Measurements from ENCODE around the gene NXT2. TPM values are rescaled to one million over a fixed set of nuclear protein-coding genes. Genes with fewer than 3 reads are reported as not detected.
"Not testable (repeated sequence)": the region's sequence is repeated elsewhere in the genome, so short reads cannot be mapped to it uniquely, and the experiment has no call there.

Gene NXT2
- total RNA-seq, 1 donor from 2014 or later = 8.4 TPM

DNA sequence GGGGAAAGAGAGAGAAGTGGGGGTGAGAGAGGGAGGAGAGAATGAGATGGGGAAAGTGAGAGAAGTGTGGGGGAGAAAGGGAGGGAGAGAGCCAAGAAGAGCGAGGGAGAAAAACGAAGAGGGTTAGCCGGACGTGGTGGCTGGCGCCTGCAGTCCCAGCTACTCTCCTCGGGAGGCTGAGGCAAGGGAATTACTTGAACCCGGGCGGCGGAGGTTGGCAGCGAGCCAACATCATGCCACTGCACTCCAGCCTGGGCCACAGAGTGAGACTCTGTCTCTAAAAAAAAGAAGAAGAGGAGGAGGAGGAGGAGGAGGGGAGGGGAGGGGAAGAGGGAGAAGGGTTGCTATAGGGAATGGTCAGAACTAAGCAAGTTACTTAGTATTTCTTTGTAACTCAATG, 1.7 kb upstream of the NXT2 start:
- Histone ChIP-seq H3K27ac (ENCODE audit: low read depth, low read length) (no peak overlapping the region), H3K4me1 (ENCODE audit: control insufficient read depth in 3 of 3, insufficient read depth in 3 of 3, low read length in 3 of 3) (no peaks in the 10 kb centered on the region), H3K4me3 (ENCODE audit: low read length in 3 of 3) (no peak overlapping the region), H3K9me3 (ENCODE audit: control insufficient read depth in 3 of 3, low read length in 3 of 3) (no peaks in the 10 kb centered on the region), H3K9ac (ENCODE audit: low read depth in 1 of 3, low read length in 3 of 3) (no peak overlapping the region), H3K27me3 (ENCODE audit: control insufficient read depth in 3 of 3, insufficient read depth in 3 of 3, low read length in 3 of 3) (peaks cover 0 to 5% (median 0%) of the 10 kb centered on the region in 3 donors), H3K36me3 (ENCODE audit: control insufficient read depth in 3 of 3, insufficient read depth in 3 of 3, low read length in 3 of 3) (no peaks in the 10 kb centered on the region)

DNA sequence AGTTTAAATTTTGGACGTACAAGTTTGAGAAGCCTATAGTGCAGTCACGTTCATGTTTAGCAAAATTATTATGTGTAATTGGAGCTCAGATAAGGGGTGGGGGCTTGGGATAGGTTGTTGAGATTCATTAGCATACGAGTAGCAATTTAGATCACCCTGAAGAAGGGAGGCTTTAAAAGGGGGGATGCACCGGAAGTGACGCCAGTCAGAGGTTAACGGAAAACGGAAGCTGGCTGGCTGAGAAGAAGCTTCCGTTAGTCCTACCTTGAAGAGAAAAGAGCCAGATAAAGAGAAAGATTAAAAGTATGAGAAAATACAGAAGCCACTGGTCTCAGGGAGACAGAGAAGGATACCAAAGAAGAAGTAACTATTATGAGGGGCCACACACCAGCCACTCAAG, 1.1 kb upstream of the NXT2 start:
- no peak overlapping the region for H3K4me3 ChIP-seq (ENCODE audit: low read length in 3 of 3)
- H3K27ac ChIP-seq (ENCODE audit: low read depth, low read length) = no peak overlapping the region
- no peaks in the 10 kb centered on the region for H3K36me3 ChIP-seq (ENCODE audit: control insufficient read depth in 3 of 3, insufficient read depth in 3 of 3, low read length in 3 of 3)
- no peaks in the 10 kb centered on the region for H3K9me3 ChIP-seq (ENCODE audit: control insufficient read depth in 3 of 3, low read length in 3 of 3)
- no peaks in the 10 kb centered on the region for H3K4me1 ChIP-seq (ENCODE audit: control insufficient read depth in 3 of 3, insufficient read depth in 3 of 3, low read length in 3 of 3)
- H3K9ac ChIP-seq (ENCODE audit: low read depth in 1 of 3, low read length in 3 of 3) = no peak overlapping the region
- peaks cover 0 to 5% (median 0%) of the 10 kb centered on the region in 3 donors for H3K27me3 ChIP-seq (ENCODE audit: control insufficient read depth in 3 of 3, insufficient read depth in 3 of 3, low read length in 3 of 3)

DNA sequence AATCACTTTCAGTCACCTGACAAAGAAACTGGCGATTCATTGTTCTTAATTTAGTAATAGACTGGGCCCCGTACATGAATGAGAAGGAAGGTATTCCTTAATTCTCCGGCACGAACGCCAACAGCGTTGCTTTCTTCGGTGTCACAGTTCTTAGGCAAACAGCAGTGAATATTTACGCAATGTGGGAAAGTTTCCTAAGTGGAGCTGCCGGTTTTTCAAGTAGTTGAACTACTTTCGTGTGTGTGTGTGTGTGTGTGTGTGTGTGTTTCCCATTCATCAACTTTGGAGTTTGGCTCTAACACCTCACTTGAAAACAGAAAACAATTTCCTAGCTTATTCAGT, 651 bp downstream of the NXT2 start:
- peak overlapping the region; percentile 92 for H3K27ac ChIP-seq (ENCODE audit: low read depth, low read length)
- peak overlapping the region; percentile 84 to 91 (median 86) for H3K9ac ChIP-seq (ENCODE audit: low read depth in 1 of 3, low read length in 3 of 3)
- H3K36me3 ChIP-seq (ENCODE audit: control insufficient read depth in 3 of 3, insufficient read depth in 3 of 3, low read length in 3 of 3) = no peaks in the 10 kb centered on the region

DNA sequence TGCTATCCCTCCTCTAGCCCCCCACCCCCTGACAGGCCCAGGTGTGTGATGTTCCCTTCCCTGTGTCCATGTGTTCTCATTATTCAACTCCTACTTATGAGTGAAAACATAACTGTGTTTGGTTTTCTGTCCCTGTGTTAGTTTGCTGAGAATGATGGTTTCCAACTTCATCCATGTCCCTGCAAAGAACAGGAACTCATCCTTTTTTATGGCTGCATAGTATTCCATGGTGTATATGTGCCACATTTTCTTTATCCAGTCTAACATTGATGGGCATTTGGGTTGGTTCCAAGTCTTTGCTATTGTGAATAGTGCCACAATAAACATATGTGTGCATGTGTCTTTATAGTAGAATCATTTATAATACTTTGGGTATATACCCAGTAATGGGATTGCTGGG, 2.4 kb downstream of the NXT2 start:
- not testable (repeated sequence) for H3K9me3 ChIP-seq (ENCODE audit: control insufficient read depth in 3 of 3, low read length in 3 of 3); H3K4me3 ChIP-seq (ENCODE audit: low read length in 3 of 3); H3K27me3 ChIP-seq (ENCODE audit: control insufficient read depth in 3 of 3, insufficient read depth in 3 of 3, low read length in 3 of 3); H3K27ac ChIP-seq (ENCODE audit: low read depth, low read length); H3K9ac ChIP-seq (ENCODE audit: low read depth in 1 of 3, low read length in 3 of 3); H3K4me1 ChIP-seq (ENCODE audit: control insufficient read depth in 3 of 3, insufficient read depth in 3 of 3, low read length in 3 of 3); H3K36me3 ChIP-seq (ENCODE audit: control insufficient read depth in 3 of 3, insufficient read depth in 3 of 3, low read length in 3 of 3)

More for the DNA sequence above, 651 bp downstream of the NXT2 start:
- no peaks in the 10 kb centered on the region for H3K4me1 ChIP-seq (ENCODE audit: control insufficient read depth in 3 of 3, insufficient read depth in 3 of 3, low read length in 3 of 3)
- H3K27me3 ChIP-seq (ENCODE audit: control insufficient read depth in 3 of 3, insufficient read depth in 3 of 3, low read length in 3 of 3) = no peaks in the 10 kb centered on the region
- H3K4me3 ChIP-seq (ENCODE audit: low read length in 3 of 3) = peak overlapping the region; percentile 82 to 87 (median 84)
- no peaks in the 10 kb centered on the region for H3K9me3 ChIP-seq (ENCODE audit: control insufficient read depth in 3 of 3, low read length in 3 of 3)

DNA sequence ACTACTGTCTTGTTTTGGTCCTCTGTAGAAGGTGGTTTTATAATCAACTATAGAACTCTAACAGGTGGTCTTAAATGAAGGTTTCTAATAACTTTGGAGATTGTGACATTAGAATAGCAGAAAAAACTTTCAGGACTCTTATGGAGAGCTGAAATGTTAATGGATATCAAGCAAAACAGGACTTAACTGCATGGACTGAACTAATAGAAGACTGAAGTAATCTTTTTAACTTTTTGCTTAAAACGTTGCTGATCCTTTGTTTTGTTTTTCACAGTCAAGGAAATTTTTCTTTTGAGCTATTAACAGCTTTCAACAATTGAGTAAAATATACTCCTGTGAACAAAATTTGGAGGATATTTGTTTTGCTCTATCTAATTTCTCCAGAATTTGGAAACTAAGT, 17.2 kb downstream of the NXT2 start:
- no peaks in the 10 kb centered on the region for H3K27me3 ChIP-seq (ENCODE audit: control insufficient read depth in 3 of 3, insufficient read depth in 3 of 3, low read length in 3 of 3)
- no peaks in the 10 kb centered on the region for H3K36me3 ChIP-seq (ENCODE audit: control insufficient read depth in 3 of 3, insufficient read depth in 3 of 3, low read length in 3 of 3)
- no peak overlapping the region for H3K27ac ChIP-seq (ENCODE audit: low read depth, low read length)
- H3K4me1 ChIP-seq (ENCODE audit: control insufficient read depth in 3 of 3, insufficient read depth in 3 of 3, low read length in 3 of 3) = no peaks in the 10 kb centered on the region
- no peak overlapping the region for H3K9ac ChIP-seq (ENCODE audit: low read depth in 1 of 3, low read length in 3 of 3)
- no peak overlapping the region for H3K4me3 ChIP-seq (ENCODE audit: low read length in 3 of 3)
- H3K9me3 ChIP-seq (ENCODE audit: control insufficient read depth in 3 of 3, low read length in 3 of 3) = no peaks in the 10 kb centered on the region

DNA sequence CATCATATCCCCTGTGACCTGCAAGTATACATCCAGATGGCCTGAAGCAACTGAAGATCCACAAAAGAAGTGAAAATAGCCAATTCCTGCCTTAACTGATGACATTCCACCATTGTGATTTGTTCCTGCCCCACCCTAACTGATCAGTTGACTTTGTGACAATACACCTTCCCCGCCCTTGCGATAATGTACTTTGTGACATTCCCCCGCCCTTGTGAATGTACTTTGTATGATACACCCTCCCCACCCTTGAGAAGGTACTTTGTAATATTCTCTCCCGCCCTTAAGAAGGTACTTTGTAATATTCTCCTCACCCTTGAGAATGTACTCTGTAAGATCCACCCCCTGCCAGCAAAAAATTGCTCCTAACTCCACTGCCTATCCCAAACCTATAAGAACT, 39.4 kb downstream of the NXT2 start:
- H3K9ac ChIP-seq (ENCODE audit: low read depth in 1 of 3, low read length in 3 of 3); H3K27me3 ChIP-seq (ENCODE audit: control insufficient read depth in 3 of 3, insufficient read depth in 3 of 3, low read length in 3 of 3); H3K27ac ChIP-seq (ENCODE audit: low read depth, low read length); H3K36me3 ChIP-seq (ENCODE audit: control insufficient read depth in 3 of 3, insufficient read depth in 3 of 3, low read length in 3 of 3); H3K4me3 ChIP-seq (ENCODE audit: low read length in 3 of 3); H3K4me1 ChIP-seq (ENCODE audit: control insufficient read depth in 3 of 3, insufficient read depth in 3 of 3, low read length in 3 of 3); H3K9me3 ChIP-seq (ENCODE audit: control insufficient read depth in 3 of 3, low read length in 3 of 3): not testable (repeated sequence)

DNA sequence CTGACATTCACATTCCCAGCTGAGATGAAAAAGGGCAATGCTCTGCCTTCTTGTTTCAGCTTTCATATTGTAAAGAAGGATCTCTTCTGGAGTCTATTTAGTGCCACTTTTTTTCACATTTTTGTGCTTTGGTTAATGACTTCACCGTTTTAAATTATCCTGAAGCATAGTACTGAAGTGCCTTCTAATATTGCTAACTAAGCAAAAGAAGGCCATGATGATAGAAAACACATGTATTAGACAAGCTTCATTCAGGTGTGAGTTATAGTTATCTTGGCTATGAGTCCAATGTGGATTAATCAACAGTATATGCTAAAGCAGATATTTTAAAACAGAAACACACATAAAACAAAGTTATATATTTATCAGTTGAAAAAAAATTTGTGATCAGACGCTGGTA, 40.4 kb downstream of the NXT2 start:
- H3K4me3 ChIP-seq (ENCODE audit: low read length in 3 of 3) = no peak overlapping the region
- H3K27me3 ChIP-seq (ENCODE audit: control insufficient read depth in 3 of 3, insufficient read depth in 3 of 3, low read length in 3 of 3) = no peaks in the 10 kb centered on the region
- H3K36me3 ChIP-seq (ENCODE audit: control insufficient read depth in 3 of 3, insufficient read depth in 3 of 3, low read length in 3 of 3) = no peaks in the 10 kb centered on the region
- no peak overlapping the region for H3K9ac ChIP-seq (ENCODE audit: low read depth in 1 of 3, low read length in 3 of 3)
- no peak overlapping the region for H3K27ac ChIP-seq (ENCODE audit: low read depth, low read length)
- H3K9me3 ChIP-seq (ENCODE audit: control insufficient read depth in 3 of 3, low read length in 3 of 3) = no peaks in the 10 kb centered on the region
- H3K4me1 ChIP-seq (ENCODE audit: control insufficient read depth in 3 of 3, insufficient read depth in 3 of 3, low read length in 3 of 3) = no peaks in the 10 kb centered on the region

DNA sequence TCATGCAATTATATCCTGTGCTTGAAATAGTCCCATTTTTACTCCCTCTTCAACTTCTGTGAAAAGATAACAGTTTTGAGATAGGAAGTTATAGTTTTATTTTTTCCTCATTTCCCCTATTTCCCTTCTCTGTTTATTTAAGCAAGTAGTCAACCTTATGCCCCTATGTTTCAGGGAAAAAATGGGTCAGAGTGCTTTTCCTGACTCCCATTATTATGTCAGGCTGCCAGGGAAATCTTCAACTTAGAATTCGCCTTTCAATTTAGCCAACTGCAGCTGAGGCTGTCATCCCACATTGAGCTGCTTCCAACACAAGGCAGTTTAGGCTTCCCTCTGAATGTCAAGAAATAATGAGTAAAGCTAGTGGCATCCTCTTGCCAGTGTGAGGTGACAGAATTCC, 42.3 kb downstream of the NXT2 start:
- Histone ChIP-seq H3K9me3 (ENCODE audit: control insufficient read depth in 3 of 3, low read length in 3 of 3) (no peaks in the 10 kb centered on the region), H3K27me3 (ENCODE audit: control insufficient read depth in 3 of 3, insufficient read depth in 3 of 3, low read length in 3 of 3) (no peaks in the 10 kb centered on the region), H3K4me3 (ENCODE audit: low read length in 3 of 3) (no peak overlapping the region), H3K9ac (ENCODE audit: low read depth in 1 of 3, low read length in 3 of 3) (no peak overlapping the region), H3K27ac (ENCODE audit: low read depth, low read length) (no peak overlapping the region), H3K36me3 (ENCODE audit: control insufficient read depth in 3 of 3, insufficient read depth in 3 of 3, low read length in 3 of 3) (no peaks in the 10 kb centered on the region), H3K4me1 (ENCODE audit: control insufficient read depth in 3 of 3, insufficient read depth in 3 of 3, low read length in 3 of 3) (no peaks in the 10 kb centered on the region)

DNA sequence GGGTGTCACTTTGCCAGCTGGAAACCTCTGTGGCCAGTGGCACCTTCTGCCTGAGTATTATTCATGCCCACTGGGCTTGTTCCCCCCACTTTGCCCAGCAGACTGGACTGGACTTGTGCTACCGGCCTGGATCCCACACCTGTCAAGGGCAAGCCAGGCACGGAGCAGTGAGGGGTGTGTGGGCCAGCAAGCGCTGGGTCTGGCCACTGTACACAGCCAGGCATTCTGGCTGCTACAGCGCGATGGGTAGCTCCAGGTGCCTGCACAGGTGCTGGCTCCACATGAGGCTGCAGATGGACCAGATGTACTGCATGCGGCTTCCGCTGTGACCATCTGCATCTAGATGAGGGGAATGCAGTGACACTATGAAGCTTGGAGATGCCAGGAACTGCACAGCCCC, 48.8 kb downstream of the NXT2 start:
- H3K9me3 ChIP-seq (ENCODE audit: control insufficient read depth in 3 of 3, low read length in 3 of 3) = no peaks in the 10 kb centered on the region
- H3K27ac ChIP-seq (ENCODE audit: low read depth, low read length) = no peak overlapping the region
- no peak overlapping the region for H3K9ac ChIP-seq (ENCODE audit: low read depth in 1 of 3, low read length in 3 of 3)
- H3K4me1 ChIP-seq (ENCODE audit: control insufficient read depth in 3 of 3, insufficient read depth in 3 of 3, low read length in 3 of 3) = peaks cover 0 to 11% (median 6%) of the 10 kb centered on the region in 3 donors
- peaks cover 0 to 4% (median 0%) of the 10 kb centered on the region in 3 donors for H3K27me3 ChIP-seq (ENCODE audit: control insufficient read depth in 3 of 3, insufficient read depth in 3 of 3, low read length in 3 of 3)
- no peak overlapping the region for H3K4me3 ChIP-seq (ENCODE audit: low read length in 3 of 3)
- H3K36me3 ChIP-seq (ENCODE audit: control insufficient read depth in 3 of 3, insufficient read depth in 3 of 3, low read length in 3 of 3) = no peaks in the 10 kb centered on the region

DNA sequence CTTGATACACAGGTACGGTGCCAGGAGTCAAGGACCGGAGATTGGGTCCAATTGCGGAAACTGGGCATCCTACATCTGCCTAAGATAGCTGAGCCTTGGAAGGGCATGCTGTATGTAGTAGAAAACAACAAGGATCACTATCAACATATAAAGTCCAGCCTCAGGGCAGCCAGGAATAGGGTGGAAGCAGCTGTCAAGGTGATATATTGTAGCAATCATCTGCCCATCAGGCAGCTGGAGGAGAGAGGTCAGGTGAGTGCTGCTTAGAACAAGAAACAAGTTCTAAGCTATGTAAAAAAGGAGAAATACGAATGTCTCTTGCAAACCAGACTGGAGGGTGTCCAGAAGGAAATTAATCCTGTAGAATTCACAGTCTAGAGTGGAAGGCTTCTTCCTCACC, 53.5 kb downstream of the NXT2 start:
- Histone ChIP-seq H3K4me1 (ENCODE audit: control insufficient read depth in 3 of 3, insufficient read depth in 3 of 3, low read length in 3 of 3) (peaks cover 0 to 12% (median 6%) of the 10 kb centered on the region in 3 donors), H3K27me3 (ENCODE audit: control insufficient read depth in 3 of 3, insufficient read depth in 3 of 3, low read length in 3 of 3) (peaks cover 0 to 4% (median 0%) of the 10 kb centered on the region in 3 donors)

More for the DNA sequence above, 53.5 kb downstream of the NXT2 start:
- Histone ChIP-seq H3K27ac (ENCODE audit: low read depth, low read length) (peak overlapping the region; percentile 50), H3K9ac (ENCODE audit: low read depth in 1 of 3, low read length in 3 of 3) (no peak overlapping the region), H3K4me3 (ENCODE audit: low read length in 3 of 3) (no peak overlapping the region), H3K9me3 (ENCODE audit: control insufficient read depth in 3 of 3, low read length in 3 of 3) (no peaks in the 10 kb centered on the region), H3K36me3 (ENCODE audit: control insufficient read depth in 3 of 3, insufficient read depth in 3 of 3, low read length in 3 of 3) (no peaks in the 10 kb centered on the region)
